GM19193 (cell line): ENCODE data around the gene TPBG.

ENCODE experiments used
- POLR2A ChIP-seq: IDR thresholded peaks from 4 replicates; pipeline ENCODE4 v1.6.1; 2011; ENCODE audit not compliant: insufficient read depth, insufficient read length; ENCODE audit errors: extremely low read depth

The TPBG gene

DNA sequence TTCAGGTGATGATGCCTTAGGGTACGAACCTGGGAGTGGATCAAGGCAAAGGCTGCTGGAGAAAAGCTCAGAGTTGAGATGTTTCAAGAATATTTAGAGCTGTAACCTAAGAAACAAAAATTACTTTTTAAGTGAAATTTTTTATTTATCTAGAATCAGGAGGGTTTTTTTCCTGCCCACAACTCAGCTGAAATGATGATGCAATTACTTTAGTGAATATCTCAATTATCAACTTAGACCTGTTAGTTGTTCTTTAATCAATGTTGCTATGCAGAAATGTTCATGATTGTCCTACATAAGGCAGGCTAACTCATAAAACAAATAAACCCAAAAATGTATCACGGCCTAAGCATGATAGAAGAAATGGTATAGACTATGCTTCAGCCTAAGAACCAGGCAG is 50.3 kb downstream of the TPBG start:
- no peak for TF ChIP-seq POLR2A

DNA sequence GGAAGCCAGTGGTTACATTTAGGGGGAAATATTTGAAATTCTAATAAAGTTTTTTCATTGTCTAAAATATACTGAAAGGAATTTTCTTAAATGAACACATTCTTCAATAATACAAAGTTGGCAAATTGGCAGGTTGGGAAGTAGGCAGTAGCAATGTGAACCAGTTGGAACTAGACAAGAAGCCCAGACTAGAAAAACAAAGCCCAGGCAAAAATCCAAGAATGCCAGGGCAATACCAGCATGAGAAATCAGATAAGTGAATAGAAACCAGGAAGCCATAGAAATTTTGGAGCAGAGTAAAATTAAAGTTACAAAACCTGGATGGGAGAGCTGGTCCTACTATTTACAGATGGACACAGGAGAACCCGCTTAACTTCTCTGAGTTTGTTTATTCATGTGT is 52.2 kb downstream of the TPBG start:
- TF ChIP-seq POLR2A, result no peak

DNA sequence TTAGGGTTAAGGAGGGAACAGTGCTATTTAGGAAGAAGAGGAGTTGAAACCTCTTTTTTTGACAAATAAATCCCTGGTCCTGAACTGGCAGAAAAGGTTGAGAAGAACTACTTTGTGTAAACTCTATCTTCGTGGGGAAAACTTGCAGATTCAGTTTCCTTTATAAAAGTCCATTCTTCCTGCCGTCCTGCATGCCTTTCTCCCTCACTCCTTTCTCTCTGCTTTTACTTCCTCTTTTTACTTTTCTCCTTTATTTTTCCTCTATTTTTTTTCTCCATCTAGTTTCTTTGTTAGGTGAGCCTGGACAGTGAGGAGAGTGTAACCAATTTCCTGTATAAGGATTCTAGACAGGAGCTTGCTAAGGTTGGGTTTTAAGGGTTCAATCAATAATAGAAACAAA is 52.7 kb downstream of the TPBG start:
- TF ChIP-seq POLR2A, result no peak
